Thyroid gland (tissue), 4 donors: ENCODE measurements around the gene NECAB2. TPM values are rescaled to one million over a fixed set of nuclear protein-coding genes. Genes with fewer than 3 reads are reported as not detected.

Experiments
- DNase-seq, 2 donors: peaks; one replicate each; pipeline ENCODE4 v3.0.0-alpha.2; 2019
- H3K27ac ChIP-seq, 3 donors: fragments of 200-600 bp; sonication (generic); 1 replicate in 2 of 3; 2 replicates in 1 of 3; pipeline ENCODE4 v1.5.1; 2016 to 2019; ENCODE audit warnings: mild to moderate bottlenecking in 1 of 3, moderate library complexity in 1 of 3
- H3K27me3 ChIP-seq: fragments of 200-600 bp; sonication (generic); one replicate; pipeline ENCODE4 v1.5.1; 2019
- H3K36me3 ChIP-seq, 2 donors: fragments of 200-600 bp; sonication (generic); one replicate each; pipeline ENCODE4 v1.5.1; 2016 to 2019
- H3K4me1 ChIP-seq, 2 donors: fragments of 200-600 bp; sonication (generic); one replicate each; pipeline ENCODE4 v1.5.1; 2017 to 2019
- H3K4me3 ChIP-seq, 3 donors: fragments of 200-600 bp; sonication (generic); replicated peaks in 1 of 3; 1 replicate in 2 of 3; 2 replicates in 1 of 3; pipeline ENCODE4 v1.5.1; 2016; ENCODE audit warnings: mild to moderate bottlenecking in 1 of 3
- H3K9me3 ChIP-seq: fragments of 200-600 bp; sonication (generic); one replicate; pipeline ENCODE4 v1.5.1; 2017
- POLR2A ChIP-seq, 2 donors: fragments of 450-650 bp; IDR thresholded peaks; one replicate each; pipeline ENCODE4 v1.6.1; 2017; ENCODE audit warnings: antibody characterized with exemption in 2 of 2, mild to moderate bottlenecking in 2 of 2, moderate library complexity in 1 of 2
- WGBS, 2 donors: methylation state at CpG; one replicate each; pipeline ENCODE4 v1.1.5; 2017; 5-methylcytosine and 5-hydroxymethylcytosine counted together
- intact Hi-C: fragments of 100-400 bp; cut with DNase I; formaldehyde crosslinking; loops from one replicate; pipeline ENCODE4 v1.15.1; 2023
- total RNA-seq, 4 donors: library from RNA; depleted of rRNA; stranded (reverse); fragments of >200 nt; gene quantifications; one replicate each; pipeline ENCODE4 v1.2.3, GENCODE V29; 2016
- TF ChIP-seq, protein P1 (sequence below), 6 experiments: fragments of 200-600 bp in 3 of 6; fragments of 450-650 bp in 3 of 6; sonication (generic) in 3 of 6; IDR thresholded peaks; one replicate each; pipeline ENCODE4 v1.5.1; 2016 to 2019; ENCODE audit warnings: antibody characterized with exemption in 6 of 6, mild to moderate bottlenecking in 2 of 6, inconsistent platforms in 1 of 6, moderate library complexity in 1 of 6

The NECAB2 gene
- total RNA-seq, 4 donors from 2014 or later, result 0.63 to 0.94 TPM; not detected in 2

DNA sequence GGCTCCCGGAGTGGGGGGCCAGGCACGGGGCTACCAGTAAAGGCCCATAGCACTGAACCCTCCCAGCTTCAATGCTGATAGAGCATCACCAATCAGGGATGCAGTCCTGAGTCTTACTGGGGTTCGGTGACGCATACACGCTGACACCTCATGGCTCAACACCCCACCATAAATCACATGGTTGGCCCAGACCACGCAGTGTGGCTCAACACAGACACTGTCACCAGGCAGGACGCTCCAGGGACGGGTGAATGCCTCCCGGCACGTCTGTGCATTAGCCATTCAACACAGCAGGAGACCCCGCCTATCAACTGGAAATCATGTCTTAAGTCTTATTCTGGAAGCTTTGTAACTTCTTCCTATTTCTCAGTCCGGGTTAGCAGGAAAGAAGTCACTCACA lies 35.0 kb downstream of the NECAB2 start:
- DNase-seq, result no peak
- no peak for TF ChIP-seq POLR2A (IDR thresholded peaks at IDR 0.05)
- H3K36me3 ChIP-seq, result no peaks in the 10 kb centered on the region
- no peaks in the 10 kb centered on the region for H3K27me3 ChIP-seq
- no peaks in the 10 kb centered on the region for H3K4me1 ChIP-seq
- no peak overlapping the region for H3K27ac ChIP-seq
- no peaks in the 10 kb centered on the region for H3K9me3 ChIP-seq
- WGBS, 2 donors, result 84 to 86% methylated on average over 10 to 11 of the region's 12 CpGs
- no peak overlapping the region for H3K4me3 ChIP-seq
- intact Hi-C loops, result no loop called here

DNA sequence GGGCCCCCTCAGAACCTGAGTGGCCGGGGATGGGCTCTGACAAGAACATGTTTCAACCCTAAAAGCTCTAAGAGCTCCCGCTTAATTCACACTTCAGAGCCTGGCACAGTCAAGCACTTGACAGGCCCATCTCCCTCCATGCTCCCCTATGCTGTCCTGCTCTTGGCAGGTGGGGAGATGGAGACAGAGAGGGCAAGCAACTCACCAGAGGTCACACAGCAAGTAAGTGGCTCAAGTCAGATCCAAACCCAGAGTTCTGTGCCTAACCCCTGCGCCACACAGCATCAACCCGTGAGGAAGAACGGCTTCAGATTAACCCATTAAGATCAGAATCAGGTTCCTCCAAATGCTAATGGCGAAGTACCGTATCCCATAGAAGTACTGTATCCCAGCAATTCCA lies 36.4 kb downstream of the NECAB2 start:
- 74 to 82% methylated on average over 5 to 6 of the region's 7 CpGs for WGBS, 2 donors
- Histone ChIP-seq H3K9me3 (no peaks in the 10 kb centered on the region), H3K27me3 (no peaks in the 10 kb centered on the region), H3K36me3 (no peaks in the 10 kb centered on the region), H3K4me3 (no peak overlapping the region), H3K27ac (no peak overlapping the region), H3K4me1 (no peaks in the 10 kb centered on the region)
- intact Hi-C loops, result no loop called here
- DNase-seq, result no peak
- TF ChIP-seq, protein P1, sequence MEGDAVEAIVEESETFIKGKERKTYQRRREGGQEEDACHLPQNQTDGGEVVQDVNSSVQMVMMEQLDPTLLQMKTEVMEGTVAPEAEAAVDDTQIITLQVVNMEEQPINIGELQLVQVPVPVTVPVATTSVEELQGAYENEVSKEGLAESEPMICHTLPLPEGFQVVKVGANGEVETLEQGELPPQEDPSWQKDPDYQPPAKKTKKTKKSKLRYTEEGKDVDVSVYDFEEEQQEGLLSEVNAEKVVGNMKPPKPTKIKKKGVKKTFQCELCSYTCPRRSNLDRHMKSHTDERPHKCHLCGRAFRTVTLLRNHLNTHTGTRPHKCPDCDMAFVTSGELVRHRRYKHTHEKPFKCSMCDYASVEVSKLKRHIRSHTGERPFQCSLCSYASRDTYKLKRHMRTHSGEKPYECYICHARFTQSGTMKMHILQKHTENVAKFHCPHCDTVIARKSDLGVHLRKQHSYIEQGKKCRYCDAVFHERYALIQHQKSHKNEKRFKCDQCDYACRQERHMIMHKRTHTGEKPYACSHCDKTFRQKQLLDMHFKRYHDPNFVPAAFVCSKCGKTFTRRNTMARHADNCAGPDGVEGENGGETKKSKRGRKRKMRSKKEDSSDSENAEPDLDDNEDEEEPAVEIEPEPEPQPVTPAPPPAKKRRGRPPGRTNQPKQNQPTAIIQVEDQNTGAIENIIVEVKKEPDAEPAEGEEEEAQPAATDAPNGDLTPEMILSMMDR (IDR thresholded peaks at IDR 0.05), result no peak
- TF ChIP-seq POLR2A (IDR thresholded peaks at IDR 0.05), result no peak

DNA sequence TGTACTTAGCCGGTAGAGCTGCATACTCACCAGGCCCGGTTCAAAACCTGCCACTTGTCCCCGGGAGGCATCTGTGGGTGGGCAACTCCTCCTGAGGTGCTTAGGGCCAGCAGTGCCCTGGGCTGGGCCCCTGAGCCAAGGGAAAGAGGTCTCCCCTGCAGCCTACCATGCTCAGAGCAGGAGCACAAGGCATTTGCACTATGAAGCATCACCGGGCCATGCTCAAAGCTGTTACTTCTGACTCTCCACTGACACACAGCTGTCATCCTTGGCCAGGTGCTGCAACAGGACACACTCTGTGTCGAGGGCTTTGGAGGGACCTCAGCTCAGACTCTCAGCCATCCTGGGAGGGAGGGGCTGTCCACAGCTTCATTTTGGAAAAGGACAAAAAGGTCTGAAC lies 37.3 kb downstream of the NECAB2 start:
- intact Hi-C loops, result no loop called here
- H3K4me1 ChIP-seq, result no peaks in the 10 kb centered on the region
- H3K9me3 ChIP-seq, result no peaks in the 10 kb centered on the region
- H3K4me3 ChIP-seq, result no peak overlapping the region
- no peak for TF ChIP-seq POLR2A (IDR thresholded peaks at IDR 0.05)
- DNase-seq, result no peak
- H3K36me3 ChIP-seq, result no peaks in the 10 kb centered on the region
- H3K27me3 ChIP-seq, result no peaks in the 10 kb centered on the region
- H3K27ac ChIP-seq, result no peak overlapping the region
- WGBS, 2 donors, result 73 to 78% methylated on average over 2 to 5 of the region's 5 CpGs

DNA sequence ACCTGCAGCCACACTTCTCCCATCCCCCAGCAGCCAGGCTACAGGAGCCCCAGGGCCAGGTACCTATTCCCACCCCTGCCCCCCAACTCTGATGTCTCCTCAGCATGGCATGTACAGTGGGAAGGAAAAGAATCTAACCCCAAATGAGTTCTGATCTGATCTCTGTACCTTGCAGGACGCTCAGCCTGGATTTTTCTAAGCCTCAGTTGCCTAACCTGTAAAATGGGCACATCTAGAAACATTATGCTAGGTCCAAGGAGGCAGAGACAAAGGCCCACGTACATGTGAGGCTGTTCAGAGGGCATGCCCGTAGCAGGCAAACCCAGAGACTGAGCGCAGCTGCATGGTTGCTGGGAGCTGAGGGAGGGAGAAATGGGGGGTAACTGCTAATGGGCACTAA lies 39.5 kb downstream of the NECAB2 start:
- Histone ChIP-seq H3K9me3 (no peaks in the 10 kb centered on the region), H3K27me3 (no peaks in the 10 kb centered on the region), H3K36me3 (no peaks in the 10 kb centered on the region), H3K4me3 (no peak overlapping the region), H3K4me1 (no peaks in the 10 kb centered on the region), H3K27ac (no peak overlapping the region)
- TF ChIP-seq POLR2A (IDR thresholded peaks at IDR 0.05), result no peak
- TF ChIP-seq, protein P1 (IDR thresholded peaks at IDR 0.05), result no peak
- WGBS, 2 donors, result 79 to 88% methylated on average over 4 of the region's 4 CpGs
- no peak for DNase-seq
- intact Hi-C loops, result no loop called here

DNA sequence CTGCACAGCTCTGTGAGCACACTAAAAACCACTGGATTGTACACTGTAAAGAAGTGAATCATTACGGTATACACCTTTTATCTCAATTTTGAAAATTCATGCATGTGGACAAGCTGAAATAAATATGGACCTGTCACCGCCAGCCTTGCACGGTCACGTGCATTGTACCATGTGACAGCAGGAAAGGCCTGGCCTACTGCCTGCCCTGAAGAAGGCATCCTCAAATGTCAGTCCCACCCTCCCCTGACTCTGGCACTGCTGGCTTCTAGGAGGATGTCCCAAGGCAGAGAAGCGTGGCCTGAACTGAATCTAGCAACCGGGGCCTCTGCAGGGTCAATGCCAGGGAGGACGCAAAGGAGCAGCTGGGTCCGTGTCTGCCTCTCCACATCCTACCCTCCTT lies 39.9 kb downstream of the NECAB2 start:
- DNase-seq, result no peak
- H3K4me1 ChIP-seq, result no peaks in the 10 kb centered on the region
- H3K27me3 ChIP-seq, result no peaks in the 10 kb centered on the region
- H3K9me3 ChIP-seq, result no peaks in the 10 kb centered on the region
- no peak overlapping the region for H3K27ac ChIP-seq
- TF ChIP-seq POLR2A (IDR thresholded peaks at IDR 0.05), result no peak
- 68 to 79% methylated on average over 8 of the region's 8 CpGs for WGBS, 2 donors
- intact Hi-C loops, result no loop called here
- no peak overlapping the region for H3K4me3 ChIP-seq
- no peaks in the 10 kb centered on the region for H3K36me3 ChIP-seq

DNA sequence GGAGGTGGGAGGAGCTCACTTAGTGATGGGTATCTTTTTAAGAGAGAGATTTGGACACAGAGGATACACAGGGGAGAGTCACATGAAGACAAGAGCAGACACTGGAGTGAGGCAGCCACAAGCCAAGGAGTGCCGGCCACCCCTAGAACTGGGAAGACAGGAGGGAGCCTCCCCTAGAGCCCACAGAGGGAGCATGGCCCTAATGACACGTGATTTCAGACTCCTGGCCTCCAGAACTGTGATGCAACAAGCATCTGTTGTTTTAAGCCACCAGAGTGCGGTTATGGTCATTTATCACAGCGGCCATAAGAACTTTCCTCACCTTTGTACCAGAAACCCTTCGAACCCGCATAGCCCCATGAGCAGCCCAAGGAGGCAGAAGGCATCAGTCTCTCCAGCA lies 41.2 kb downstream of the NECAB2 start:
- H3K27ac ChIP-seq, result no peak overlapping the region
- TF ChIP-seq POLR2A (IDR thresholded peaks at IDR 0.05), result no peak
- TF ChIP-seq, protein P1 (IDR thresholded peaks at IDR 0.05), result no peak
- H3K4me1 ChIP-seq, result no peaks in the 10 kb centered on the region
- H3K36me3 ChIP-seq, result no peaks in the 10 kb centered on the region
- no peaks in the 10 kb centered on the region for H3K27me3 ChIP-seq
- WGBS, 2 donors, result 86 to 89% methylated on average over 6 of the region's 6 CpGs
- no peak overlapping the region for H3K4me3 ChIP-seq
- H3K9me3 ChIP-seq, result no peaks in the 10 kb centered on the region
- intact Hi-C loops, result no loop called here
- DNase-seq, result no peak
